Panc1 (cell line): ENCODE measurements around the gene COL6A5. TPM values are rescaled to one million over a fixed set of nuclear protein-coding genes. Genes with fewer than 3 reads are reported as not detected.

Experiments
- ATAC-seq: fragments of 200-7000 bp; cut with Tn5 transposase; 2 replicates; pipeline ENCODE4 v1.9.1; 2020; ENCODE audit warnings: mild to moderate bottlenecking, moderate library complexity
- BruUV-seq: library from RNA; stranded (reverse); fragments of 400-500 nt; replicated peaks from 2 replicates; lab custom pipeline; 2021; lab: Mats Ljungman, UMichigan
- CTCF ChIA-PET: fragments of 300-600 bp; sonication (Branson Sonifier 250); formaldehyde crosslinking; loops from one replicate; lab custom pipeline; 2022; ENCODE audit warnings: antibody characterized with exemption; lab: Charles Lee
- POLR2A ChIA-PET: fragments of 300-600 bp; sonication (Branson Sonifier 250); formaldehyde crosslinking; loops from one replicate; lab custom pipeline; 2022; ENCODE audit warnings: antibody characterized with exemption; lab: Charles Lee
- DNase-seq: peaks from one replicate; pipeline ENCODE4 v3.0.0-alpha.2; 2010; ENCODE audit warnings: low read depth, low spot score
- H3K27ac ChIP-seq: 2 replicates; pipeline ENCODE4 v1.5.1; 2011; ENCODE audit warnings: mild to moderate bottlenecking, low read length, inconsistent platforms
- H3K27me3 ChIP-seq: fragments of 200-500 bp; sonication (Bioruptor generic); 2 replicates; pipeline ENCODE4 v1.6.0; 2014; ENCODE audit warnings: low read length, inconsistent platforms; ENCODE audit not compliant: control insufficient read depth, insufficient read depth
- H3K36me3 ChIP-seq: fragments of 200-500 bp; sonication (Bioruptor generic); 2 replicates; pipeline ENCODE4 v1.5.1; 2014; ENCODE audit warnings: inconsistent platforms, mild to moderate bottlenecking, low read length, moderate library complexity; ENCODE audit not compliant: control insufficient read depth, insufficient read depth
- H3K4me1 ChIP-seq: 2 replicates; pipeline ENCODE4 v1.5.1; 2011; ENCODE audit warnings: inconsistent platforms, mild to moderate bottlenecking, low read length, moderate library complexity; ENCODE audit not compliant: control insufficient read depth, insufficient read depth
- H3K4me3 ChIP-seq, 2 experiments: 2 replicates each; pipeline ENCODE4 v1.5.1; 2011 to 2012; ENCODE audit warnings: low read depth in 2 of 2, low read length in 2 of 2, mild to moderate bottlenecking in 2 of 2, inconsistent platforms in 1 of 2, moderate library complexity in 1 of 2
- H3K9me3 ChIP-seq: fragments of 200-500 bp; sonication (Bioruptor generic); 2 replicates; pipeline ENCODE4 v1.5.1; 2014; ENCODE audit warnings: low read depth, mild to moderate bottlenecking, inconsistent platforms, low read length, moderate library complexity; ENCODE audit not compliant: control insufficient read depth, insufficient read depth
- POLR2AphosphoS5 ChIP-seq: IDR thresholded peaks from 2 replicates; pipeline ENCODE4 v1.6.1; 2012; ENCODE audit warnings: mild to moderate bottlenecking, low read depth, low read length, moderate library complexity
- SIN3A ChIP-seq: IDR thresholded peaks from 2 replicates; pipeline ENCODE4 v1.6.1; 2012; ENCODE audit warnings: low read depth, mild to moderate bottlenecking, low read length, moderate library complexity, borderline replicate concordance; ENCODE audit not compliant: insufficient read depth
- TCF7L2 ChIP-seq: IDR thresholded peaks from 2 replicates; pipeline ENCODE4 v1.6.1; 2011; ENCODE audit warnings: mild to moderate bottlenecking, low read depth, low read length, inconsistent platforms
- in situ Hi-C: cut with HindIII; loops from 2 replicates; pipeline ENCODE4 v1.10.0; 2016; ENCODE audit warnings: low sequenced_read_pairs, low pct_unique_long_range_greater_than_20kb
- intact Hi-C: fragments of 100-400 bp; cut with micrococcal nuclease; formaldehyde crosslinking; loops from one replicate; pipeline ENCODE4 v1.10.0; 2022; ENCODE audit not compliant: unreplicated experiment
- total RNA-seq: library from RNA; stranded (reverse); gene quantifications from one replicate; pipeline ENCODE4 v1.2.1, GENCODE V29; 2021; ENCODE audit not compliant: unreplicated experiment
- TF ChIP-seq, protein P1 (sequence below): fragments of 450-650 bp; IDR thresholded peaks from 2 replicates; pipeline ENCODE4 v1.5.1; 2017; ENCODE audit warnings: mild to moderate bottlenecking
- TF ChIP-seq, protein P2 (sequence below), 2 experiments: IDR thresholded peaks; 2 replicates each; pipeline ENCODE4 v1.6.1; 2011 to 2012; ENCODE audit warnings: low read depth in 2 of 2, control low read depth in 1 of 2, low read length in 1 of 2, mild to moderate bottlenecking in 1 of 2, moderate library complexity in 1 of 2; ENCODE audit not compliant: insufficient read depth in 1 of 2

Gene COL6A5
- total RNA-seq, 1 experiment from 2014 or later, result not detected

- POLR2A ChIA-PET, result no interaction called here
- Histone ChIP-seq H3K27ac (no peak overlapping the region), H3K4me3 (no peak overlapping the region), H3K4me1 (no peaks in the 10 kb centered on the region), H3K9me3 (no peaks in the 10 kb centered on the region), H3K27me3 (peaks cover 9% of the 10 kb centered on the region), H3K36me3 (no peaks in the 10 kb centered on the region)
- TF ChIP-seq, protein P1, sequence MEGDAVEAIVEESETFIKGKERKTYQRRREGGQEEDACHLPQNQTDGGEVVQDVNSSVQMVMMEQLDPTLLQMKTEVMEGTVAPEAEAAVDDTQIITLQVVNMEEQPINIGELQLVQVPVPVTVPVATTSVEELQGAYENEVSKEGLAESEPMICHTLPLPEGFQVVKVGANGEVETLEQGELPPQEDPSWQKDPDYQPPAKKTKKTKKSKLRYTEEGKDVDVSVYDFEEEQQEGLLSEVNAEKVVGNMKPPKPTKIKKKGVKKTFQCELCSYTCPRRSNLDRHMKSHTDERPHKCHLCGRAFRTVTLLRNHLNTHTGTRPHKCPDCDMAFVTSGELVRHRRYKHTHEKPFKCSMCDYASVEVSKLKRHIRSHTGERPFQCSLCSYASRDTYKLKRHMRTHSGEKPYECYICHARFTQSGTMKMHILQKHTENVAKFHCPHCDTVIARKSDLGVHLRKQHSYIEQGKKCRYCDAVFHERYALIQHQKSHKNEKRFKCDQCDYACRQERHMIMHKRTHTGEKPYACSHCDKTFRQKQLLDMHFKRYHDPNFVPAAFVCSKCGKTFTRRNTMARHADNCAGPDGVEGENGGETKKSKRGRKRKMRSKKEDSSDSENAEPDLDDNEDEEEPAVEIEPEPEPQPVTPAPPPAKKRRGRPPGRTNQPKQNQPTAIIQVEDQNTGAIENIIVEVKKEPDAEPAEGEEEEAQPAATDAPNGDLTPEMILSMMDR, result no peak
- TF ChIP-seq TCF7L2 (no peak), POLR2AphosphoS5 (no peak), SIN3A (no peak)
- TF ChIP-seq, protein P2, sequence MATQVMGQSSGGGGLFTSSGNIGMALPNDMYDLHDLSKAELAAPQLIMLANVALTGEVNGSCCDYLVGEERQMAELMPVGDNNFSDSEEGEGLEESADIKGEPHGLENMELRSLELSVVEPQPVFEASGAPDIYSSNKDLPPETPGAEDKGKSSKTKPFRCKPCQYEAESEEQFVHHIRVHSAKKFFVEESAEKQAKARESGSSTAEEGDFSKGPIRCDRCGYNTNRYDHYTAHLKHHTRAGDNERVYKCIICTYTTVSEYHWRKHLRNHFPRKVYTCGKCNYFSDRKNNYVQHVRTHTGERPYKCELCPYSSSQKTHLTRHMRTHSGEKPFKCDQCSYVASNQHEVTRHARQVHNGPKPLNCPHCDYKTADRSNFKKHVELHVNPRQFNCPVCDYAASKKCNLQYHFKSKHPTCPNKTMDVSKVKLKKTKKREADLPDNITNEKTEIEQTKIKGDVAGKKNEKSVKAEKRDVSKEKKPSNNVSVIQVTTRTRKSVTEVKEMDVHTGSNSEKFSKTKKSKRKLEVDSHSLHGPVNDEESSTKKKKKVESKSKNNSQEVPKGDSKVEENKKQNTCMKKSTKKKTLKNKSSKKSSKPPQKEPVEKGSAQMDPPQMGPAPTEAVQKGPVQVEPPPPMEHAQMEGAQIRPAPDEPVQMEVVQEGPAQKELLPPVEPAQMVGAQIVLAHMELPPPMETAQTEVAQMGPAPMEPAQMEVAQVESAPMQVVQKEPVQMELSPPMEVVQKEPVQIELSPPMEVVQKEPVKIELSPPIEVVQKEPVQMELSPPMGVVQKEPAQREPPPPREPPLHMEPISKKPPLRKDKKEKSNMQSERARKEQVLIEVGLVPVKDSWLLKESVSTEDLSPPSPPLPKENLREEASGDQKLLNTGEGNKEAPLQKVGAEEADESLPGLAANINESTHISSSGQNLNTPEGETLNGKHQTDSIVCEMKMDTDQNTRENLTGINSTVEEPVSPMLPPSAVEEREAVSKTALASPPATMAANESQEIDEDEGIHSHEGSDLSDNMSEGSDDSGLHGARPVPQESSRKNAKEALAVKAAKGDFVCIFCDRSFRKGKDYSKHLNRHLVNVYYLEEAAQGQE (IDR thresholded peaks at IDR 0.05; ENCODE audit: insufficient read depth in 1 of 2, low read depth in 2 of 2, low read length in 1 of 2), result no peak
- intact Hi-C loops, result no loop called here
- ATAC-seq (no peak), DNase-seq (no peak)
- BruUV-seq, result no TSS peak
- in situ Hi-C loops, result no loop called here
- CTCF ChIA-PET, result no interaction called here
These were observed 80.0 kb downstream of the COL6A5 start for GRCh38 chr3:130425484-130425883.

- H3K27ac ChIP-seq, result no peak overlapping the region
- ChIA-PET POLR2A (no interaction called here), CTCF (no interaction called here)
- no peaks in the 10 kb centered on the region for H3K36me3 ChIP-seq
- intact Hi-C loops, result no loop called here
- TF ChIP-seq TCF7L2, result no peak
- TF ChIP-seq, protein P2 (IDR thresholded peaks at IDR 0.05; ENCODE audit: insufficient read depth in 1 of 2, low read depth in 2 of 2, low read length in 1 of 2), result no peak
- no peaks in the 10 kb centered on the region for H3K4me1 ChIP-seq
- BruUV-seq, result no TSS peak
- DNase-seq (no peak), ATAC-seq (no peak)
- peaks cover 9% of the 10 kb centered on the region for H3K27me3 ChIP-seq
- no peaks in the 10 kb centered on the region for H3K9me3 ChIP-seq
- H3K4me3 ChIP-seq, result no peak overlapping the region
- in situ Hi-C loops, result no loop called here
These were observed 80.7 kb downstream of the COL6A5 start for GRCh38 chr3:130426206-130426605.
